ENCODE measurements around the gene ARMC9.

DNA sequence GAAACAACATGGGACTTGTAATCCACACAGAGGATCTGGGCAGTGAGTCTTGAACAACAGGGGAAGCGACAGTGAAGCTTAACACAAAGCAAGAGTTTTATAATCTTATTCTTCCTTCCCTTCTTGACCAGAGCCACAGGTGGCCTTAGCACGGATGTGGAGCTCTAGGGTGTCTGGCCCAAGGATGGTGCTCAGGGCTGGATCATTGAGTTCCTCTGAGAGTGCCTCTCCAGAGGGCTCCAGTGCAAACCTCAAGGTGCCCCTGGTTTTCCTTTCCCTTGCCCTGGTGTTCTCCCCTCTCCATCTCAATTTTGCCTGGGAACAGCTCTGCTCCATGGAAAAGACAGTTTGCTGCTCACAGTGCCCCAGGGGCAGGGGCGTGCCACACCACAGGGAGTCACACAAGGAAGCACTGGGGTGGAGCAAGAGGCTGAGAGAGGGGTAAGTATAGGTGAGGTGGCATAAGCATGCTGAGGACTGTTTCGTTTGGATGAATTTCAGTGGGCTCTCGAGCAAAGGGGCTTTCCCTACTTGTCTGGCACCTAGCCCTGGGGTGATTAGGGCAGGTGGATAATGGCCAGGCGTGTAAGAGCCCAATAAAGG, 108.5 kb downstream of the ARMC9 start:
- TF ChIP-seq POLR2A (IDR thresholded peaks at IDR 0.05) (no peak), POLR2AphosphoS5 (IDR thresholded peaks at IDR 0.05) (no peak)

All from suprapubic skin (tissue), 4 donors.